ENCODE data around the gene OLR1.

OLR1 gene

DNA sequence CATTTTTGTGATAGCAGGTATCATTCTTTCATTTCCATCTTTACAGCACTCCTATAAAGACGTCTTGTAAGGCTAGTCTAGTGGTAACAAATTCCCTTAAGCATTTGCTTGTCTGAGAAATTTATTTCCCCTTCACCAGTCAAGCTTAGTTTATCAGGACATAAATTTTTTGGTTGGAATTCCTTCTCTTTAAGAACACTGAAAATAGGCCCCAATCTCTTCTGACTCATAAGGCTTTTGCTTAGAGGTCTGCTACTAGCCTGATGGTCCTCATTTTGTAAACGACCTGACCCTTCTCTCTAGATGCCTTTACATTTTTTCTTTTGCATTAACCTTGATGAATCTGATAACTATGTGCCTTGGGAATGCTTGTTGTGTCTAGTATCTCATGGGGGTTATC is 20.3 kb downstream of the OLR1 start:
- no peak for DNase-seq

- no peak for DNase-seq
These were observed 24.1 kb downstream of the OLR1 start for GRCh38 chr12:10147714-10148403.

DNA sequence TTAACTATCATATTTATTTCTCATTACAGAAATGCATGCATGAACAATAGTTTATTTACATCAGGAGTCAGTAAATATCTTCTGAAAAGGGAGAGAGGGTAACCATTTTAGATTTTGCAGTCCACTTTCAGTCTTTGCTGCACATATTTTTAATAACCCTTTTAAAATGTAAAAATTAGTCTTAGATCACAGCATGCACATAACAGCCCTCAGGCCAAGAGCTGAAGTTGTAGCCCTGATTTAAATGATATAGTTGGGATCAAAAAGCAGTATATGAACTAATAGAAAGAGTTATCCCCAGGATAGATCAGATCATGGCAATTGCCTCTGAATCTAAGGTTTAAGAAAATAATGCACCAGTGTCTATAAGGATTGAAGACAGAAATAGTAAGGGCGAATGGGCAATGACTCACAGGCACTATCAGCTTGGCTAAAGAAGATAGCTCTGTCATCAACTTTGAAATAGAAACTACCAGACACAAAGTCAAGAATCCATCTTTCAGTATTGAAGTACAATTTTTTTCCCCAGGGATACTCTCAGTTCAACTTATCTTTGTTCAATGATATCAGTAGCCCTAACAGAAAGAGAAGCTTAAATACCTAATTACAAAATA is 28.8 kb downstream of the OLR1 start:
- no peak for DNase-seq

DNA sequence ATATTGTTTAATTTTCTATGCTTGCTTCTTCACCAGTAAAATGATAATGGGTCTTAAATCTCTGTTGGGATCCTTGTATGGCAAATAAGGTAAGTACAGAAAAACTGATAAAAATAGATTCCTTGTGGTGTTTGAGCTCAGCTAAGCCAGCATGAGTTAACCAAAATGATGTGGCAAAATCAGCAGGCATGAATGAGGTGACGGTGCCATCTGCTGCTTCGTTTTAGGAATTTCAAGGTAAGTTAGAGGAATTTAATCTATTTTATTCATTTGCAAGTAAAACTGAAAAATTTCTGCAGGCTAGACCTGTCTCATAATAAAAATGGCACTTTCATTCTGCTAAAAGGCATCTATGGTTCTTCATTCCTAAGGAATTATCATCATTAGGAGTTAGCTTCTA is 31.9 kb downstream of the OLR1 start:
- peak; percentile 51 for DNase-seq

DNA sequence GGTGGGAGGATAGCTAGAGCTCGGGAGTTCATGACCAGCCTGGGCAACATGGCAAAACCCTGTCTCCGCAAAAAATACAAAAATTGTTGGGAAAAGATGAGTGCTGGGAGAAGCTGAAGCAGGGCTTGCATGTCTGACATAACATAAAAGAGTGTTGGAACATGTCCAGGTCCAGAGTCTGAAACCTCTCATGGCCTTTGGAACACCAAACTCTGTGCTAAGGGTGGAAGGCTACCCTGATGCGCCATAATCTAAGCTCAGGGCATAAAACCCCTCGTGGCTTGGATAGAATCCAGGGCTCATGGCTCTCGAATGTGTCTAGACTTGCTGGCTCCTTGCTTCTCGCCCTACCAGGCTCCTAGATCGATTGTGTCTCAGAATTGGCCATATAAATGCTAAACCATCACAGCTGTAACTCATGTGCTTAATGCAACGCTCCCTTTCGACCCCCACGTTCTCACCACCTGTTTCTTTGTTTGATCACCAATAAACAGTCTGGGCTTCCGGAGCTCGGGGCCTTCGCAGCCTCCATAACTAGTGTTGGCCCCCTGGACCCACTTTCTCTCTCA is 35.2 kb downstream of the OLR1 start:
- no peak for DNase-seq

DNA sequence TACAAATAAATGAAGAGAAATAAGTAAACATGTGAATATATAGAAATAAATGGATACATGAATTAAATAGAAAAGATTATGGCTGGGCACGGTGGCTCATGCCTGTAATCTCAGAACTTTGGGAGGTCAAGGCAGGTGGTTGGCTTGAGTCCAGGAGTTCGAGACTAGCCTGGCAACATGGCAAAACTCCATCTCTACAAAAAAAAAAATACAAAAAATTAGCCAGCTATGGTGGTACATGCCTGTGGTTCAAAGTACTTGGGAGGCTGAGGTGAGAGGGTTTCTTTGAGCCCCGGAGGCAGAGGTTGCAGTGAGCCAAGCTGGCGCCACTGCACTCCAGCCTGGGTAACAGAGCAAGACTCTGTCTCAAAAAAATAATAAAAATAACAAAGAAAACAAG is 36.8 kb downstream of the OLR1 start:
- DNase-seq: no peak

DNA sequence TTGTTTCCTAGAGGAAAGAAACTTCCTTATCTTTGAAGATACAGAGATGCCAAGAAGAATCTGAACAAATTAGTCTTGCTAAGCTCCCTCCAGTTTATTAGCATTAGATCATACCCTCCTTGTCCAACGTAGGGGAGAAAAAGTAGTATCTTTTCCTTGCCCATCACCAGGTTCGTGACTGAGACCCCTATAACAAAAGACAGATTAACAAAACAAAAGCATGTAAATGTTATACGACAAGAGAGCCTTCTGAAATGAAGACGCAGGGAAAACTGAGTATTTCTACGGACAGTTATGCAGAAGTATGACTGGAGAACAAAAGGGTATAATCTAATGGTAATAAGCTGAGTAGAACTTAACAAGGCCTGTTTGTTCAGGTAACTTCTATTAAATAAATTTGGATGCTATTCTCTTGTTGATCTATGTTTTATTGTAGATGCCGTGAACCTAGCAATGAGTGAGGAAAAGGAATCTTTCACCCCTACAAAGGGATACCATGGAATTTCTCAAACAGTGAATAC is 39.0 kb downstream of the OLR1 start:
- no peak for DNase-seq

- no peak for DNase-seq
These were observed 40.7 kb downstream of the OLR1 start for GRCh38 chr12:10131111-10131690.

DNA sequence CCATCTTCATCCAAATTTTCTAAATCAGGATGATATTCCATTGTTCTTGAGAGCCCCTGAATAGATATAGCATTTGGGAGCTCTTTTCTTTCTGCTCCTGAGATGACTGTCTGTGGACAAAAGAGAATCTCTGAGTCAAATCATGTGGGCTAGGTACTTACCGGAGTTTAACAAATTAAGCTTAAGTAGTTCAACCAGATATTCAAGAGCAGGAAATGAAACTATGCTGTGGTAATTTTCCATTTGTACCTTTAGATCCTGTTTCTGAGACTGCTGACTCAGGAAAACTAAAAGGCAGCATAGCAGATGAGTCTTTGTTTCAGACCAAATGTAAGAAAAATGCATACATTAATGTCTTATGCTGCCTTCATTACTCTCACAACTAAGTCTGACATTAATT is 41.9 kb downstream of the OLR1 start, which contains the start of gene CLEC7A:
Gene CLEC7A (minus strand): TSS at position 158 of the 400 bp plus-strand sequence. CDS start 117 bp downstream, at position 41.
- DNase-seq: no peak

GRCh38 chr12:10128687-10129086 is 43.2 kb downstream of the OLR1 start:
- DNase-seq: no peak

DNA sequence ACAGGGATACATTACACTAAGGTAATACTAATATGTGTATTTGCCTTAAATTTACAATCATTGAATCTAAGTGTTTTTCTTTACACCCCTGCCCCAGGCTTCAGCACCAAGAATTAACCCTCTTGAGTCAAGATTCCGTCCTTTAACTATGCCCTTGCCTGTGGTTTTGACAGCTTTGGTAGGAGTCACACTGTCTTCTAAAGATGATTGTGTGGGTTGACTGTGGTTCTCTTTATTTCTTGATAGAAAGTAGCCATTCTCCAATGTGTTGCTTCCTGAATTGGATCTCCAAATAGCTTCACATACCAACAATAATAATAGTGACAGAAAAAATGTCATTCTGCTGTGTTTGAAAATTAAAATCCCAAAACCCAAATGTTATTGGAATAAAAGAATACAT is 45.5 kb downstream of the OLR1 start:
- no peak for DNase-seq

DNA sequence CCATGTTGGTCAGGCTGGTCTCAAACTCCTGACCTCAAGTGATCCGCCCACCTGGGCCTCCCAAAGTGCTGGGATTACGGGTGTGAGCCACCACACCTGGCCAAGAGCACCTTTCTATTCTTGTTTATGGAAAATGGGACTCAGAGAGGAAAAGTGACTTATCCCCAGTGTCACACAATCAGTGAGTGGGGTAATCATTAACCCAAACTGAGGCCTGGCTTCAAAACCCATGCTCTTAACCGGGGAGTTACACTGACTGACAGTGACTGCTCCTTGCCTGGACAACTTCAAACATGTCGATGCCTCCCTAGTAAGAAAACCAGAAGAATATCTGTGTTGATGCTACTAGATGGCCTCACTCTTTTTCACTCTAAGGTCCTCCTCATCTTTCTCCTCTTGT is 49.2 kb downstream of the OLR1 start:
- no peak for DNase-seq

DNA sequence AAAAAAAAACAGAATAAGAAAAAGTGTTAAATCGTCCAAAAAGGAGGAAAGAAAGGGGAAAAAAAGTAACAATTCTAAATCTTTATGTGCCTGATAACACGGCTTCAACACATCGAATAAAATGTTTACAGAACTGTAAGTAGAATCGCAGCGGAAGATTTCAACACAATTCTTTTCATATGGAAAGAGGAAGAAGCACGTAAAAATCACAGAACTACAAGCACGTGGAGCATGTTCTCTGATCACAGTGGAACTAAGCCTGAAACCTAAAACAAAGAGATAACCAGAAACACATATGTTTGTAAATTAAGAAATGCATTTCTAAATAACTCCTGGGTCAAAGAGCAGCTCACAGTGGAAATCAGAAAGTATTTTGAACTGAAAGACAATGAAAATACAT is 50.7 kb downstream of the OLR1 start:
- DNase-seq: no peak

DNA sequence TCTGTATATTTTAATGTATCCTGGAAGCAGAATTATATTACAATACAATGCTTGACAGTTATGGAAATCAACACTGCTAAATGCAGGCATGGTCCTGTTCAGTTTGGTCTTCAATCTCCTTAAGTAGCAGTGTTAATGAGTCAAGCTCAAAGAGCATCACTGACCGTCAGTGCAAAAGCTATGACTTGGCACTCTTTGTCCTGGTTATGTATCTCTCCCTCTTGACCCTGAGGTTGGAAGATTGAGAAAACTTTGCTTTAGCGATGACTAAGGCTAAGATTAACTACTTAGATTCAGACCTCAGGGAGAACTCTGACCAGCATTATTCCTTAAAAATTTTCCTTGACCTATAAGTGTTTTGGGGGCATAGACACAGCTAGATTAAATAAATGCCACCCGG is 52.9 kb downstream of the OLR1 start:
- no peak for DNase-seq

GRCh38 chr12:10115890-10116289 is 56.0 kb downstream of the OLR1 start:
- no peak for DNase-seq

DNA sequence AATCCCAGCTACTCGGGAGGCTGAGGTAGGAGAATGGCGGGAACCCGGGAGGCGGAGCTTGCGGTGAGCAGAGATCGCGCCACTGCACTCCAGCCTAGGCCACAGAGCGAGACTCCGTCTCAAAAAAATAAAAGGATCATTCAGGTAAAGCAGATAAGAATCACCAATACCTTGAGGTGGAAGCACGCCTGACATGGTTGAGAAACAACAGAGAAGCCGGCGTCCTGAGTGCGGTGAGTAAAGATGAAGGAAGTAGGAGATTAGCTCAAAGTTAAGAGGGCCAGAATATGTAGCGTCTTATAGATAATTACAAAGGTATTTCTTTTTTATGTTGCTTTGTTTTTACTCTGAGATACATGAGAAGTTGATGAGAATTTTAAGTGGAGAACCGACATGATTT is 56.6 kb downstream of the OLR1 start:
- DNase-seq: no peak

- no peak for DNase-seq
These were observed 58.0 kb downstream of the OLR1 start for GRCh38 chr12:10113920-10114319.

DNA sequence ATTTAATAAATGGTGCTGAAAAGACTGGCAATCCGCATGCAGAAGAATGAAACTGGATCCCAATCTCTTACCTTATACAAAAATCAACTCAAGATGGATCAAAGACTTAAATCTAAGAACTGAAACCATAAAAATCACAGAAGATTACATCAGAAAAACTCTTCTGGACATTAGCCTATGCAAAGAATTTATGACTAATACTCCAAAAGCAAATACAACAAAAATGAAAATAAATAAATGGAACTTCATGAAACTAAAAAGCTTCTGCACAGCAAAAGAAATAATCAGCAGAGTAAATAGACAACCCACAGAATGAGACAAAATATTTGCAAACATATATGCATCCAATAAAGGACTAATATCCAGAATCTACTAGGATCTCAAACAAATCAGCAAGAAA is 58.9 kb downstream of the OLR1 start:
- DNase-seq: no peak

DNA sequence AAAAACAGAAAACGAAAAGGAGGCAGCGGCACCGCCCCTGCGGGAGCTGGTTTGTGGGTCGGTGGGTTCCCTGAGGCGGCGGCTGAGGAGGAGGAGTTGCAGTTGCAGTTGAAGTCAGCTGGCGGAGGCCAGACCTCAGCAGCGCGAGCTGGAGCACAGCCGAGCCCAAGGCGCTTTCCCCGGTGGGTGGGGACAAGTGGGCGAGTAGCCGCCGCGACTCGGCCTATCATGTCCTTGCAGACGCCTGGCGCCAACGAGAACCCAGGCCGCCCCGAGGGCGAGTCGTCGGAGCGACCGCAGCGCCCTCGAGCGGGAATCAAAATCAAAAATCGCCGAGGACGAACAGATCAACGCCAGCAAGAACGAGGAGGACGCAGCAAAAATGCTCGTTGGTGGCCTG is 60.5 kb downstream of the OLR1 start:
- no peak for DNase-seq

- no peak for DNase-seq
These were observed 61.6 kb downstream of the OLR1 start for GRCh38 chr12:10110256-10110844.

All from CD4-positive, alpha-beta T cell treated with Interleukin-17A for 4 hours (primary cell).